GM12872 (cell line): ENCODE results near the gene NMT1.

Experiments
- TF ChIP-seq, protein P1 (sequence below): IDR thresholded peaks from 3 replicates; pipeline ENCODE4 v1.5.1; 2011; ENCODE audit warnings: low read depth, mild to moderate bottlenecking, low read length, moderate library complexity; ENCODE audit not compliant: insufficient read depth

The NMT1 gene

DNA sequence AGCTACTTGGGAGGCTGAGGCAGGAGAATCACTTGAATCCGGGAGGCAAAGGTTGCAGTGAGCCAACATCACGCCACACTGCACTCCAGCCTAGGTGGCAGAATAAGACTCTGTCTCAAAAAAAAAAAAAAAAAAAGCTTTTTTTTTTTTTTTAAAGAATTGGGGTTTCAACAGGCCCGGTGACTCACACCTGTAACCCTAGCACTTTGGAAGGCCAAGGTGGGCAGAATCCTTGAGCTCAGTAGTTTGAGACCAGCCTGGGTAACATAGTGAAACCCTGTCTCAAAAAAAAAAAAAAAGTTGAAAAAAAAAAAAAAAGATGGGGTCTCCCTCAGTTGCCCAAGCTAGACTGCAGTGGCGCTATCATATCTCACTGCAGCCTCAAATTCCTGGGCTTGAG lies 93.9 kb downstream of the NMT1 start:
- TF ChIP-seq, protein P1, sequence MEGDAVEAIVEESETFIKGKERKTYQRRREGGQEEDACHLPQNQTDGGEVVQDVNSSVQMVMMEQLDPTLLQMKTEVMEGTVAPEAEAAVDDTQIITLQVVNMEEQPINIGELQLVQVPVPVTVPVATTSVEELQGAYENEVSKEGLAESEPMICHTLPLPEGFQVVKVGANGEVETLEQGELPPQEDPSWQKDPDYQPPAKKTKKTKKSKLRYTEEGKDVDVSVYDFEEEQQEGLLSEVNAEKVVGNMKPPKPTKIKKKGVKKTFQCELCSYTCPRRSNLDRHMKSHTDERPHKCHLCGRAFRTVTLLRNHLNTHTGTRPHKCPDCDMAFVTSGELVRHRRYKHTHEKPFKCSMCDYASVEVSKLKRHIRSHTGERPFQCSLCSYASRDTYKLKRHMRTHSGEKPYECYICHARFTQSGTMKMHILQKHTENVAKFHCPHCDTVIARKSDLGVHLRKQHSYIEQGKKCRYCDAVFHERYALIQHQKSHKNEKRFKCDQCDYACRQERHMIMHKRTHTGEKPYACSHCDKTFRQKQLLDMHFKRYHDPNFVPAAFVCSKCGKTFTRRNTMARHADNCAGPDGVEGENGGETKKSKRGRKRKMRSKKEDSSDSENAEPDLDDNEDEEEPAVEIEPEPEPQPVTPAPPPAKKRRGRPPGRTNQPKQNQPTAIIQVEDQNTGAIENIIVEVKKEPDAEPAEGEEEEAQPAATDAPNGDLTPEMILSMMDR: no peak

DNA sequence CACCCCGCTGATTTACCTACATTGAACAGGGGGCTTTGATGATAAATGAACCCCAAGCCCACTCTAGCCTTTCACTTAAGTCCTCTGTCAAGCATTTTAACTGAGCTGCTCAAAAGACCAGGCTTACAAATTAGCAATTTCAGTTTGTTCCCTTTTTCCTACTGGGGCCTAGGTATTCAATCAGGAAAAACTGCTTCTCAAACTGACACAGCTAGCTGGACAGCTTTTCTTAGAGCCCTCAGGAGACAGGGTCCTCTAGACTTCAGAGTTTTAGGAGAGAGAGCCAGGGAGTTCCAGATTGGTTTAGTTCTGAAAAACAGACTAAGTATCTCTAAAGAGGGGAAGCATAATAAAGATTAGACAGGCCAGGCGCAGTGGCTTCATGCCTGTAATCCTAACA lies 94.4 kb downstream of the NMT1 start:
- TF ChIP-seq, protein P1: no peak

DNA sequence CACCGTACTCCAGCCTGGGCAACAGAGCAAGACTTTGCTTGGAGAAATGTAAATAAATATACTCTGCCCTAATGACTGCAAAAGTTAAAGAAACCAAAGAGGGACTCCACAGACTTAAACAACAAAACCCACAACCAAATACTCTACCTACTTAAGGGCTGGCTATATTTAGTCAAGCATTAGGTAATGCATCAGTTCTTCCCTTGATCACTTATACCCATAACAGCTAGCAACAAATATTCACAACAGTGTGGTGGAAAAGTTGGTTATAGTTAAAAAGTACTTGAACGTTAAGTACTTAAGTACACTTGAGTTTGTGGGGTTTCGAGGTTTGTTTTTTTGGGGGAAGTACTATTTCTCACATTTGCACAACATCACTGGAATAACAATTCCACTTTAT lies 95.1 kb downstream of the NMT1 start:
- TF ChIP-seq, protein P1: no peak
